Subcutaneous abdominal adipose tissue (tissue), 5 donors: ENCODE data around the gene EXOC1L.

ENCODE experiments used
- H3K27ac ChIP-seq: one replicate; pipeline ENCODE4 v1.7.0; 2013; ENCODE audit warnings: low read depth, mild to moderate bottlenecking, inconsistent platforms, low read length, moderate library complexity
- H3K27me3 ChIP-seq, 5 donors: one replicate each; pipeline ENCODE4 v1.7.0; 2013; ENCODE audit warnings: low read length in 5 of 5, inconsistent platforms in 1 of 5; ENCODE audit not compliant: control insufficient read depth in 5 of 5, insufficient read depth in 4 of 5
- H3K36me3 ChIP-seq, 5 donors: one replicate each; pipeline ENCODE4 v1.7.0; 2013; ENCODE audit warnings: low read length in 5 of 5; ENCODE audit not compliant: control insufficient read depth in 5 of 5, insufficient read depth in 5 of 5
- H3K4me1 ChIP-seq, 5 donors: one replicate each; pipeline ENCODE4 v1.7.0; 2013; ENCODE audit warnings: low read length in 5 of 5, mild to moderate bottlenecking in 3 of 5, moderate library complexity in 1 of 5; ENCODE audit not compliant: control insufficient read depth in 5 of 5, insufficient read depth in 5 of 5
- H3K4me3 ChIP-seq, 5 donors: one replicate each; pipeline ENCODE4 v1.7.0; 2013; ENCODE audit warnings: low read length in 5 of 5, low read depth in 1 of 5
- H3K9ac ChIP-seq, 5 donors: one replicate each; pipeline ENCODE4 v1.7.0; 2013; ENCODE audit warnings: low read length in 5 of 5, mild to moderate bottlenecking in 4 of 5, moderate library complexity in 3 of 5
- H3K9me3 ChIP-seq, 5 donors: one replicate each; pipeline ENCODE4 v1.7.0; 2013; ENCODE audit warnings: low read length in 5 of 5; ENCODE audit not compliant: control insufficient read depth in 5 of 5
- donor health status: healthy.
- donor health status: healthy.
- donor health status: healthy.
- donor health status: healthy.
- donor health status: healthy.

The EXOC1L gene

DNA sequence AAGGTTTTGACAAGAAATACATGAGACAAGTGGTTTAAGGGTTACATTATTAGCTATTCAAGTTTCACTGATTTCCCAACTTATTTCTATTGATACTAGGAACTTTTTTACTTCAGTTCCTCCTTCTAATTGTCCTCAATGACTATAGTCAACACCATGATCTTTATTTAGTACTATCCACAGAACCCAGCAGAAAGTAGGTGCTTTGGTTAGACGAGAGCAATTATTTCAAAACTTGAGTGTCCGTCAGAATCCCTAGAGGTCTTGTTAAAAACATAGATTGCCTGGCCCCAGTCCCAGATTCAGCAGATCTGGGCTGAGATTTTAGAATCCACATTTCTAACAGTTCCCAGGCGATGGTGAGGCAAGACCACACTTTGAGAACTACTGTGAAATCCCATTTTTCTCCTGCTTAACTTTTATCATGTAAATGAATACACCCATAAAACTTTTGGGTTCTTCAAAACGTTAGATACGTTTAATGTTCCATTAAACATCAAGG lies 51.8 kb downstream of the EXOC1L start:
- H3K36me3 ChIP-seq: peaks cover 19 to 47% (median 39%) of the 10 kb centered on the region in 5 donors
- no peaks in the 10 kb centered on the region for H3K27me3 ChIP-seq
- H3K4me1 ChIP-seq: peaks cover 0 to 25% (median 13%) of the 10 kb centered on the region in 5 donors
- peak overlapping the region; percentile 31 for H3K27ac ChIP-seq
- H3K9ac ChIP-seq: peak overlapping the region in 1 of 5 donors; percentile 14
- H3K4me3 ChIP-seq: no peak overlapping the region
- no peaks in the 10 kb centered on the region for H3K9me3 ChIP-seq

DNA sequence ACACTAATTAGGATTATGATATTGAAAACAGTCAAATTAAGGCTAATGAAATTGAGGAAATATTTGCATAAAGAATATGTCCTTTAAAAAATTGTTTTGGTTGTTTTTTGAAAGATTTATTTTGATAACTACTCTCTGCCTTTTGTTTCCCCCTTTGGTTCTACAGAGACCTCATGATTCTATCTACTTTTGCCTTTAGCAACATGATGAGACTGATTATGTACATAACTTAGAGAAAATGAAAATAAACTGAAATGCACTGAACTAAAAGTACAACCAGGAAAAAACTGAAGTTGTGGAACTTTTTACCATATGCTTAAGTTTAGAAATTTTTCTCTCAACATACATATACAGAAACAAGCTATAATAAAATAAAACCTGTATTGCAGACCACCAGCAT lies 55.2 kb downstream of the EXOC1L start:
- H3K27me3 ChIP-seq: no peaks in the 10 kb centered on the region
- H3K9me3 ChIP-seq: no peaks in the 10 kb centered on the region
- H3K4me3 ChIP-seq: no peak overlapping the region
- peaks cover 0 to 24% (median 7%) of the 10 kb centered on the region in 5 donors for H3K4me1 ChIP-seq
- no peak overlapping the region for H3K27ac ChIP-seq
- H3K36me3 ChIP-seq: peaks cover 27 to 53% (median 45%) of the 10 kb centered on the region in 5 donors
- no peak overlapping the region for H3K9ac ChIP-seq

DNA sequence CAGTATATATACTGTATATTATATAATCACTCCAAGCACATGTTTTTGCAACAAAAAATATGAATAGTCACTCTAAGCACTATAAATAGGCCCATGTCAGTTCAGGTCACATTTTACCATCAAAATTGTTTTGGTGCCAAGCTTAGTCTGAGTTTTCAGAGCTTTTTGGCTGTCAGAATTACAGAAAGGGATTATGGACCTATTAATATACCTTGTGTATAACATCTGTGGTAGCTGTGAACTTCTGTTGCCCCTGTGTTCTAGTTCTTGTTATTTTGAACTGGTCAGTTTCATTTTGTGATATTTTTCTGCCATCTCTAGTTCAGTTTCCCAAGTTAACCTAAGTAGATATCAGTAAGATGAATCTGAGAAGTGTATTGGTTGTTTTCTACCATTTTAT lies 56.8 kb downstream of the EXOC1L start:
- Histone ChIP-seq H3K27ac (no peak overlapping the region), H3K4me1 (peaks cover 0 to 18% (median 3%) of the 10 kb centered on the region in 5 donors), H3K9ac (peak overlapping the region in 1 of 5 donors; percentile 56), H3K27me3 (no peaks in the 10 kb centered on the region), H3K4me3 (no peak overlapping the region), H3K36me3 (peaks cover 31 to 52% (median 44%) of the 10 kb centered on the region in 5 donors), H3K9me3 (no peaks in the 10 kb centered on the region)

DNA sequence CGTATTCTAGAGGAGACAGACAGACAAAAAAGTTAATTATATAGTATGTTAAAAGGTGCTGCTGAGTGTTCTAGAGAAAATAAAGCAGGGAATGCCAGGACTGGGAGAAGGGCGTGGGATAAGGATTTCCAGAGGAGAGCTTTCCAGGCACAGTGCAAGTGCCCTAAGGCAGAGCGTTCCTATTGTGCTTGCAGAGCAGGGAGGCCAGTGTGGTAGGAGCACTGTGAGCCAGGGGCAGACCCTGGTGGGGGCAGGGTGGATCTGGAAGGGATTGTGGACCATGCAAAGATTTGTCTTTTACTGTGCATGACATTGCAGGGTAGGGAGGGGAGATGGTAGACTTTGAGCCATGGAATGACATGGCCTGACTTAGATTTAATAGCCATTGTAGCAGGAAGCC lies 59.6 kb downstream of the EXOC1L start:
- Histone ChIP-seq H3K4me1 (peaks cover 0 to 11% (median 0%) of the 10 kb centered on the region in 5 donors), H3K36me3 (peaks cover 31 to 48% (median 45%) of the 10 kb centered on the region in 5 donors), H3K9me3 (no peaks in the 10 kb centered on the region), H3K9ac (no peak overlapping the region), H3K27ac (no peak overlapping the region), H3K27me3 (no peaks in the 10 kb centered on the region), H3K4me3 (no peak overlapping the region)

DNA sequence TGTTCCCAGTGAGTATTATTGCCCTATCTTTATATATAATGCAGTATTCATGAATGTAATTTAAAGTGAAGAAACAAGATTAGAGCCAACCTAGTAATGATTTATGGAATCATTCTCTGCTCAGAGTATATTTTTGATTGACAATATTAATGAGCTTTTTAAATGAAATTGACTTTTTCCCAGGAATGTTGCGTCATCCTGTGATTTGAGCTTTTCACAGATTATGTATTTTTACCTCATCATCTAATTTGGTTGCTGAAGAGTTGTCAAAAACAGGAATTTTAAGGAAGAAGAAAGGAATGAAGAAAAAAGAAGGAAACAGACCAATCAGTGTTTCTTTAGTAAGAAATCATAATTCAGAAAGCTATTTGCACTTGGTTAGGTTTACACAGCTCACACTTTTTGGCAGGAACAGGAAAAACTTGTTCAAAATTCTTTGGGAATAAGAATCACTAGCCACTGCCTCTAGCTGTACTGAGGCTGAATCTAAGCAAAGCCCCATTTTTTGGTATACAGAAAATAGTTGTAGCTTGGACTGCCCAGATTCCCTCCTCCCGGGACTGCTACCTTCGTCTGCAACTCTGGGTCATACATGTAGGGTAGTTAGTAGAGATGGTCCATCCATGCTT lies 61.2 kb downstream of the EXOC1L start:
- Histone ChIP-seq H3K9me3 (no peaks in the 10 kb centered on the region), H3K36me3 (peaks cover 34 to 53% (median 47%) of the 10 kb centered on the region in 5 donors)

DNA sequence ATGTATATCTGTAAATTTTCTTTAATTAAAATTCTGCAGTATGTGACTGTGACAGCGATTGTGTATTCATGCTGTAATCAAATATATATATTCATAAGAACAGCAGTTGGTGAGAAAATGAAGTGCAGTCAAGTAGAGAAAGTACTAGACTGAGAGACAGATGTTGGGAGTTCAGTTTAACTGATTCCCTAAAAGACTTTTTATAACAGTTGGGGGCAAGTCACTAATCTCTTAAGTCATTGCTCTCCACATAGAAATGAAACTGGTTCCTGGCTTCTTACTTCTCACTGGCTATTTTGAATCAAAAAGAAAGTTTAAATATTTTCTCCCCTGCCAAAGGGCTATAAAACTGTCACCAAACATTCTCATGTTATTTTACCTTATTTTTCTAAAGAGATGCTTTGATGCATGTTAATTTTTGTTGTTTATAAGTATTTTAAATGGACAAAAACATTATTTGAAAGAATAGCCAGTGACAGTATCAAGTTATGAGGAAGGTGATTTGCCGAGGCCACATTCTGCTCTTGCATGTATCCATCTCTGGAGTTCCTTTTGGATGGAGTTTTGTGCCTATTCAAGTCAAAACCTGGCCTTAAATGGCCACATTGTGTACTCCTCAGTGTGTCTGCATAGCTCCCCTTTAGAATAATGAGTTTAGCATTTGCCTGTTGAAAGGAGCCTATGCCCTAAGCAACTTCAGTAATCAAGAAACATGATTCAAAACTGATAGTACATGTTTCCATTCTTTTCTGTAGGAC lies 64.7 kb downstream of the EXOC1L start:
- no peak overlapping the region for H3K4me3 ChIP-seq
- no peaks in the 10 kb centered on the region for H3K4me1 ChIP-seq
- H3K27ac ChIP-seq: no peak overlapping the region

More for the DNA sequence above, 61.2 kb downstream of the EXOC1L start:
- no peak overlapping the region for H3K27ac ChIP-seq
- H3K9ac ChIP-seq: no peak overlapping the region
- no peak overlapping the region for H3K4me3 ChIP-seq
- H3K4me1 ChIP-seq: peaks cover 0 to 11% (median 0%) of the 10 kb centered on the region in 5 donors
- H3K27me3 ChIP-seq: no peaks in the 10 kb centered on the region

DNA sequence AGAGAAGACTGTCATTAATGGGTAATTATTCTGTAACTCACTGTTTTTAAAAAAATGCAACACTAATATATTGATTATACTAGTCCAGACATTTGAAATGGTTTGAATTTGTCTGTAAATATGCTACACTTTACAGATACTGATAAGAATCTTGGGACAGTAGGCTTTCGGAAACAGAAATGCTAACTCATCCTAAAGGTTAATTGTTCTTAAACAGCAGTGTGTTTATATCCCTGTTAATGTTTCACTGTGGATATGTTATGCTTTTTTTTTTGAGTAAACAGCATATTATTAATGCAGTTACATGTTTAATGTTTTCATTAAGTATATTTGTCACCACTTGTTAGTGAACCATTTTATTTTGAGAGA lies 65.2 kb downstream of the EXOC1L start:
- Histone ChIP-seq H3K27ac (no peak overlapping the region), H3K27me3 (no peaks in the 10 kb centered on the region), H3K4me1 (no peaks in the 10 kb centered on the region), H3K9ac (no peak overlapping the region), H3K4me3 (no peak overlapping the region), H3K36me3 (peaks cover 19 to 38% (median 33%) of the 10 kb centered on the region in 5 donors), H3K9me3 (no peaks in the 10 kb centered on the region)

More for the DNA sequence above, 64.7 kb downstream of the EXOC1L start:
- H3K9me3 ChIP-seq: no peaks in the 10 kb centered on the region
- H3K36me3 ChIP-seq: peaks cover 17 to 40% (median 36%) of the 10 kb centered on the region in 5 donors
- no peak overlapping the region for H3K9ac ChIP-seq
- no peaks in the 10 kb centered on the region for H3K27me3 ChIP-seq
